H1 (cell line): ENCODE measurements around the gene TAF3. TPM values are rescaled to one million over a fixed set of nuclear protein-coding genes. Genes with fewer than 3 reads are reported as not detected.
A peak's percentile ranks its signal among the peaks of the same experiment; 100 is the strongest.

ENCODE experiments used
- CTCF ChIA-PET: fragments of 300-600 bp; sonication (Branson Sonifier 250); formaldehyde crosslinking; loops from one replicate; lab custom pipeline; 2021; ENCODE audit not compliant: partially characterized antibody; lab: Charles Lee
- POLR2A ChIA-PET: fragments of 300-600 bp; sonication (Branson Sonifier 250); formaldehyde crosslinking; loops from one replicate; lab custom pipeline; 2021; ENCODE audit warnings: inconsistent platforms; ENCODE audit not compliant: partially characterized antibody; lab: Charles Lee
- DNase-seq, 2 experiments: peaks; one replicate each; pipeline versions ENCODE4 v3.0.0 to v3.0.0-alpha.2; 2010 to 2022; ENCODE audit warnings: low spot score in 2 of 2, low read depth in 1 of 2, mixed read lengths in 1 of 2
- FAIRE-seq: peaks from 2 replicates; lab custom pipeline; 2011; peaks lifted over from hg19 to GRCh38; lab: Jason Lieb, UNC
- H2AFZ ChIP-seq: 2 replicates; pipeline ENCODE4 v1.8.1; 2012; ENCODE audit warnings: low read length, inconsistent platforms
- H2AK5ac ChIP-seq: 2 replicates; pipeline ENCODE4 v1.6.1; 2013; ENCODE audit warnings: low read depth, low read length
- H2BK120ac ChIP-seq: replicated peaks from 2 replicates; pipeline ENCODE3; 2013; ENCODE audit warnings: low read depth, low read length, inconsistent platforms
- H2BK12ac ChIP-seq: 2 replicates; pipeline ENCODE4 v1.6.1; 2013; ENCODE audit warnings: low read depth, low read length
- H2BK15ac ChIP-seq: 2 replicates; pipeline ENCODE4 v1.6.1; 2013; ENCODE audit warnings: low read length
- H2BK20ac ChIP-seq: 2 replicates; pipeline ENCODE4 v1.6.1; 2013; ENCODE audit warnings: low read length
- H2BK5ac ChIP-seq: 2 replicates; pipeline ENCODE4 v1.6.1; 2013; ENCODE audit warnings: low read depth, low read length
- H3K14ac ChIP-seq: 2 replicates; pipeline ENCODE4 v1.6.1; 2013; ENCODE audit warnings: inconsistent platforms; ENCODE audit not compliant: insufficient read length
- H3K18ac ChIP-seq: 2 replicates; pipeline ENCODE4 v1.6.1; 2013; ENCODE audit warnings: low read length; ENCODE audit errors: extremely low read depth
- H3K23ac ChIP-seq: 2 replicates; pipeline ENCODE4 v1.6.1; 2013; ENCODE audit warnings: inconsistent platforms; ENCODE audit not compliant: insufficient read length
- H3K23me2 ChIP-seq: 2 replicates; pipeline ENCODE4 v1.6.1; 2013; ENCODE audit warnings: low read depth, low read length
- H3K27ac ChIP-seq: 2 replicates; pipeline ENCODE4 v1.6.1; 2011; ENCODE audit warnings: low read depth, low read length, inconsistent platforms
- H3K27me3 ChIP-seq, 4 experiments: replicated peaks in 1 of 4; 1 replicate in 1 of 4; 2 replicates in 3 of 4; pipeline versions ENCODE4 v1.6.1 to v1.8.1; 2011 to 2013; ENCODE audit warnings: low read length in 3 of 4, mild to moderate bottlenecking in 3 of 4, inconsistent platforms in 2 of 4, mixed read lengths in 2 of 4, moderate library complexity in 1 of 4; ENCODE audit not compliant: control insufficient read depth in 3 of 4, insufficient read depth in 3 of 4; ENCODE audit errors: extremely low read depth in 1 of 4
- H3K36me3 ChIP-seq, 4 experiments: 2 replicates each; pipeline versions ENCODE4 v1.6.1 to v1.8.1; 2011 to 2013; ENCODE audit warnings: mild to moderate bottlenecking in 4 of 4, low read length in 3 of 4, moderate library complexity in 2 of 4, control low read depth in 1 of 4, inconsistent platforms in 1 of 4; ENCODE audit not compliant: insufficient read depth in 4 of 4, control insufficient read depth in 2 of 4
- H3K4ac ChIP-seq: replicated peaks from 2 replicates; pipeline ENCODE3; 2013; ENCODE audit warnings: low read length, low read depth, mixed read lengths, inconsistent platforms; ENCODE audit not compliant: insufficient read length
- H3K4me1 ChIP-seq, 4 experiments: replicated peaks in 1 of 4; 1 replicate in 1 of 4; 2 replicates in 3 of 4; pipeline versions ENCODE4 v1.6.1 to v1.8.1; 2011 to 2013; ENCODE audit warnings: low read length in 3 of 4, inconsistent platforms in 2 of 4, mixed read lengths in 1 of 4; ENCODE audit not compliant: insufficient read depth in 4 of 4, control insufficient read depth in 3 of 4
- H3K4me2 ChIP-seq, 2 experiments: 2 replicates each; pipeline versions ENCODE4 v1.6.1 to v1.8.1; 2011 to 2013; ENCODE audit warnings: low read depth in 2 of 2, low read length in 2 of 2, control low read depth in 1 of 2, inconsistent platforms in 1 of 2, mild to moderate bottlenecking in 1 of 2; ENCODE audit not compliant: insufficient read depth in 1 of 2
- H3K4me3 ChIP-seq, 4 experiments: fragments of 200-600, 300-600 bp in 1 of 4; sonication (generic), shearing (Covaris generic), sonication (Bioruptor Twin) in 1 of 4; 2 replicates each; pipeline versions ENCODE4 v1.5.1 to v1.8.1; 2011 to 2016; ENCODE audit warnings: low read length in 4 of 4, low read depth in 3 of 4, control low read depth in 2 of 4, inconsistent platforms in 2 of 4, mild to moderate bottlenecking in 2 of 4, mixed read lengths in 1 of 4, moderate library complexity in 1 of 4; ENCODE audit not compliant: insufficient read depth in 2 of 4; ENCODE audit errors: extremely low read depth in 1 of 4
- H3K56ac ChIP-seq: replicated peaks from 2 replicates; pipeline ENCODE3; 2013; ENCODE audit warnings: low read depth, mild to moderate bottlenecking, mixed read lengths, low read length, inconsistent platforms; ENCODE audit not compliant: insufficient read length
- H3K79me1 ChIP-seq: 2 replicates; pipeline ENCODE4 v1.6.1; 2013; ENCODE audit warnings: low read depth, low read length, control low read depth
- H3K79me2 ChIP-seq, 2 experiments: 2 replicates each; pipeline versions ENCODE4 v1.6.1 to v1.8.1; 2012 to 2013; ENCODE audit warnings: low read length in 2 of 2, mild to moderate bottlenecking in 2 of 2, inconsistent platforms in 1 of 2; ENCODE audit not compliant: insufficient read depth in 2 of 2, control insufficient read depth in 1 of 2
- H3K9ac ChIP-seq, 4 experiments: replicated peaks in 1 of 4; 1 replicate in 1 of 4; 2 replicates in 3 of 4; pipeline versions ENCODE4 v1.6.1 to v1.8.1; 2011 to 2013; ENCODE audit warnings: low read depth in 3 of 4, low read length in 3 of 4, control low read depth in 2 of 4, mild to moderate bottlenecking in 2 of 4, moderate library complexity in 2 of 4, inconsistent platforms in 1 of 4; ENCODE audit errors: extremely low read depth in 1 of 4
- H3K9me3 ChIP-seq, 2 experiments: 2 replicates each; pipeline versions ENCODE4 v1.6.1 to v1.8.1; 2012 to 2013; ENCODE audit warnings: mild to moderate bottlenecking in 2 of 2, moderate library complexity in 2 of 2, control low read depth in 1 of 2, inconsistent platforms in 1 of 2, low read depth in 1 of 2, low read length in 1 of 2, mixed read lengths in 1 of 2; ENCODE audit not compliant: insufficient read depth in 2 of 2
- H4K20me1 ChIP-seq, 2 experiments: replicated peaks in 1 of 2; 2 replicates each; pipeline versions ENCODE3 to v1.8.1; 2011 to 2013; ENCODE audit warnings: inconsistent platforms in 2 of 2, low read length in 2 of 2, mild to moderate bottlenecking in 1 of 2; ENCODE audit not compliant: insufficient read depth in 2 of 2, control insufficient read depth in 1 of 2
- H4K5ac ChIP-seq: 2 replicates; pipeline ENCODE4 v1.6.1; 2013; ENCODE audit warnings: low read length, low read depth, mixed read lengths, inconsistent platforms; ENCODE audit not compliant: insufficient read length
- H4K8ac ChIP-seq: 2 replicates; pipeline ENCODE4 v1.8.0; 2013; ENCODE audit warnings: mild to moderate bottlenecking, moderate library complexity, low read length, inconsistent platforms; ENCODE audit not compliant: insufficient read depth; ENCODE audit errors: extremely low read depth
- H4K91ac ChIP-seq: replicated peaks from 2 replicates; pipeline ENCODE3; 2013; ENCODE audit warnings: low read length, mixed read lengths, inconsistent platforms; ENCODE audit not compliant: insufficient read length
- E2F6 ChIP-seq: IDR thresholded peaks from 2 replicates; pipeline ENCODE4 v1.6.1; 2012; ENCODE audit warnings: inconsistent platforms
- EZH2 ChIP-seq: fragments of 200-600 bp; sonication (generic); IDR thresholded peaks from 2 replicates; pipeline ENCODE4 v1.7.1; 2012; ENCODE audit warnings: low read depth, mild to moderate bottlenecking, moderate library complexity, low read length, inconsistent platforms; ENCODE audit not compliant: severe bottlenecking
- RNF2 ChIP-seq: fragments of 200-900, 300-1000 bp; sonication (generic); IDR thresholded peaks from 2 replicates; pipeline ENCODE4 v1.7.1; 2016; ENCODE audit warnings: borderline replicate concordance, low read depth, mild to moderate bottlenecking, antibody characterized with exemption, low read length; ENCODE audit not compliant: poor library complexity, severe bottlenecking; ENCODE audit errors: missing control alignments
- SUZ12 ChIP-seq: fragments of 200-600 bp; sonication (generic); IDR thresholded peaks from 2 replicates; pipeline ENCODE4 v1.6.1; 2012; ENCODE audit warnings: mild to moderate bottlenecking, inconsistent platforms, low read length, moderate library complexity, mixed read lengths
- WGBS, 2 experiments: shearing (Covaris generic) in 1 of 2; methylation state at CpG; one replicate each; pipeline versions ENCODE4 v1.1.6 to v1.1.7; 2013 to 2015; ENCODE audit warnings: low lambda C conversion rate in 2 of 2, mixed read lengths in 2 of 2, inconsistent platforms in 1 of 2, low coverage in 1 of 2, missing lambda C conversion rate in 1 of 2; ENCODE audit not compliant: insufficient replicate concordance in 2 of 2, insufficient coverage in 1 of 2, insufficient read length in 1 of 2; ENCODE audit errors: extremely low coverage in 1 of 2, missing lambda C conversion rate in 1 of 2; 5-methylcytosine and 5-hydroxymethylcytosine counted together
- polyA plus RNA-seq, 7 experiments: library from polyadenylated mRNA; depleted of rRNA in 3 of 7; stranded (reverse) in 5 of 7; unstranded in 2 of 7; fragments of >200 nt in 5 of 7; fragments of 200-250 nt in 2 of 7; gene quantifications; 1 replicate in 5 of 7; 2 replicates in 1 of 7; 4 replicates in 1 of 7; pipeline versions ENCODE4 v1.2.1 to v1.2.3, GENCODE V29; 2011 to 2013; ENCODE audit warnings: missing spikeins in 2 of 7, mixed read lengths in 2 of 7
- total RNA-seq: library from RNA; stranded (reverse); fragmentation: NEBNext Ultra II Directional; extraction: Animal tissue kit (Norgen Biotek cat#: 25700); gene quantifications from 2 replicates; pipeline ENCODE4 v1.2.1, GENCODE V29; 2021

TAF3 gene
- total and polyA plus RNA-seq, 2 of the 8 experiments (the other 6 are each of a cell fraction or from before 2014, with no cell fraction given), result 1.5 to 11.2 TPM

GRCh38 chr10:8035006-8035640, 216.8 kb downstream of the TAF3 start:
- Histone ChIP-seq H2BK12ac (no peak overlapping the region), H2BK20ac (no peak overlapping the region), H3K79me2 (no peaks in the 10 kb centered on the region), H2BK120ac (no peak overlapping the region), H3K4me2 (peak overlapping the region; percentile 72 to 74), H3K23me2 (no peaks in the 10 kb centered on the region; the same call in 1 of the 2 replicates), H3K56ac (no peak overlapping the region), H4K8ac (no peak overlapping the region), H3K4me1 (peaks cover 7 to 22% (median 12%) of the 10 kb centered on the region in 4 experiments), H3K4me3 (peak overlapping the region in 3 of 4 experiments; percentile 6 to 57 (median 14); a peak in 5 of 8 replicates), H3K79me1 (no peaks in the 10 kb centered on the region; the same call in 1 of the 2 replicates), H3K9me3 (no peaks in the 10 kb centered on the region), H4K20me1 (peaks cover 14 to 27% of the 10 kb centered on the region in 2 experiments), H4K5ac (no peak overlapping the region), H2BK15ac (no peak overlapping the region), H3K36me3 (peaks cover 0 to 2% (median 0%) of the 10 kb centered on the region in 4 experiments; a peak in 1 of 8 replicates), H3K14ac (no peak overlapping the region), H3K18ac (no peak overlapping the region), H3K27me3 (peaks cover 61 to 88% (median 84%) of the 10 kb centered on the region in 4 experiments), H2BK5ac (no peak overlapping the region), H4K91ac (no peak overlapping the region), H3K27ac (no peak overlapping the region), H2AFZ (no peak overlapping the region), H2AK5ac (peak overlapping the region; percentile 70; the same call in 1 of the 2 replicates)
- FAIRE-seq (no peak), DNase-seq (peak in 1 of 2 experiments; percentile 51)
- WGBS, 2 experiments, result 5% methylated on average over 29 of the region's 32 CpGs; no CpG with 5 or more reads in 1 of the 2 experiments
- TF ChIP-seq EZH2 (peak; percentile 94), SUZ12 (peak; percentile 96), RNF2 (peak; percentile 85), E2F6 (no peak)
- TF ChIP-seq, all 59 proteins: peak for 3
- H3K23ac ChIP-seq, result no peak overlapping the region
- POLR2A ChIA-PET, result interaction anchor here (1.4 to 2.1 kb wide), 2 partner anchors 15 to 24 kb away, joined by 4 to 10 read pairs; no protein-coding TSS in a partner anchor
- H3K9ac ChIP-seq, result no peak overlapping the region
- H3K4ac ChIP-seq, result no peak overlapping the region
- CTCF ChIA-PET, result interaction anchor here (0.8 kb wide), 1 partner anchor 155 kb away, joined by 3 read pairs; no protein-coding TSS in a partner anchor
